GM18873 (cell line): ENCODE results near the gene OR10H3.
"Not testable (repeated sequence)": the region's sequence is repeated elsewhere in the genome, so short reads cannot be mapped to it uniquely, and the experiment has no call there.

Source experiments
- ATAC-seq: cut with Tn5 transposase; IDR thresholded peaks from one replicate; pipeline ENCODE4 v1.9.1; 2021; ENCODE audit warnings: mild to moderate bottlenecking, moderate library complexity, moderate number of reproducible peaks; ENCODE audit not compliant: unreplicated experiment, low FRiP score

Gene OR10H3

DNA sequence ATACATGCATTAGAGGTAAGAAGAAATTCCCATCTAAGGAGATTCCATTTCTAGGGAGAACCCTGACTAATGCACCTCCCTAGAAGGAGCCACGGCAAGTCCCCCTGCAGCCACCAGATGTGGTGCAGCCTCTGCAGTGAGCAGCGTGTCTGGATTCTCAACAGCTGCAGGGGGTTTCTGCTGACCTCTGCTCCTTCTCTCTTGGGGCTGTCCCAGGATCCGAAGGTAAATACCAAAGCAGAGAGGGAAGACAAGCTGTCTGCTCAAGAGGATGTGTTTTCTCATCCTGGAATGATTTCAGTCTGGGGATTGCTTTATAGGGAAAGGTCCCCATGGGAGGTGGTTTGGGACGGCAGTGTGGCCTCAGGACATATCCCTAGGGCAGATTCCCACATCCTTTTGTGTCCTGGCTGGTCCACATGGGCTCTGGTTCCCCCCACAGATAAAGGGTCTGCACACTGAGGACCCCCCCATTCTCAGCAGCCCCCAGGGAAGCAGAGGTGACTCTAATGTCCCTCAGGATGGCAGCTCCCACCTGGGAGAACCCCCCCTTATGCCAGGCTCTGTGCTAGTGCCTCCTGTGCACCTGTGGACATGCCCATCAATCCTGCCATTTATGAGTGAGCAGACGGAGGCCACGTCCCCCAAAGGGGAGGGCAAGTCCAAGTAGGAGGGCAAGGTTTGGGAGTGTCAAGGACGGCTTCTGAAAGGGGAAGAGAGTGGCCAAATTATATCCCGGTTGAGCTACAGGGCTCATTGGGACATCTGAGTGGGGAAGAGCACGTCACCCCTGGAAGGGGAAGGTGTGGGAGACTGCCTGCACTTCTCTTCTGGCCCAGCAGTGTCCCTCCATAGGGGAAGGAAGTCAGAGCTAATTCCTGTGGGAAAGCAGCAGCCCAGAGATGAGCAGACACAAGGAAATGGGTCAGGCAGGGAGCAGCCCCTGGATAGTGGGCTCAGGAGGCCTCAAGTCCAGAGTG, 39.5 kb downstream of the OR10H3 start:
- no peak for ATAC-seq

DNA sequence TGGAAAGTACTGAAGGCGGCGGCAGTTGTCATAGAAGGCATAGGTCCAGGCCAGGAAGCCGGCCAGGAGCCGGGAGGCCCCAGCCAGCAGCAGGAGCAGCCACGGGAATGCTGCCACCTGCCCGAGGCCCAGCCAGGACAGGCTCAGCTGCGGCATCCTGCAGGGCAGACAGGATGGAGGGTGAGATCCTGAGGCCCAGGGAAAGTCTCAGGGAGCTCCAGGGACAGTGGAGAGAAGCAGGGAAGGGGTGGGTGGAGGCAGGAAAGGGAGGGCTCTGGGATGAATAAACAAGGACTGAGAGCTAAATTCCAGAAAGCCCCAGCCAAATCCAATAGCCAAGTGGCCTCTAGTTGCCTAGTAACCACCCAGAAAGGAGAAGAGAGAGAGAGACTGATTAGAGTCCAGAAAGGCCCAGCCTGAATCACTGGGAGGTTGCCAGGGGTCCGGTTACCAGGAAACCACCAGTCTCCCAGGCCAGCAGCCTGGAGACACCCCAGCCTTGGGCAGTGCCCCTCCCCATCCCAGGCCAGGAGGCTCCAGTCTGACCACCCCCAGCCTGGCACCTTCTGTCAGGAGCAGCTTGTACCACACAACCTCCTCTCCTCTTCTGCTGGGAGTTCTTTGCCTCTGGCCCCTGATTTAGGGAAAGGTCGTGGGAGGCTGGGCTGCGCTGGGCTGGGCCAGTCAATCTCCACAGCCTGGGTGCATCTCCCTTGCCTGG, 42.1 kb downstream of the OR10H3 start:
- no peak for ATAC-seq

DNA sequence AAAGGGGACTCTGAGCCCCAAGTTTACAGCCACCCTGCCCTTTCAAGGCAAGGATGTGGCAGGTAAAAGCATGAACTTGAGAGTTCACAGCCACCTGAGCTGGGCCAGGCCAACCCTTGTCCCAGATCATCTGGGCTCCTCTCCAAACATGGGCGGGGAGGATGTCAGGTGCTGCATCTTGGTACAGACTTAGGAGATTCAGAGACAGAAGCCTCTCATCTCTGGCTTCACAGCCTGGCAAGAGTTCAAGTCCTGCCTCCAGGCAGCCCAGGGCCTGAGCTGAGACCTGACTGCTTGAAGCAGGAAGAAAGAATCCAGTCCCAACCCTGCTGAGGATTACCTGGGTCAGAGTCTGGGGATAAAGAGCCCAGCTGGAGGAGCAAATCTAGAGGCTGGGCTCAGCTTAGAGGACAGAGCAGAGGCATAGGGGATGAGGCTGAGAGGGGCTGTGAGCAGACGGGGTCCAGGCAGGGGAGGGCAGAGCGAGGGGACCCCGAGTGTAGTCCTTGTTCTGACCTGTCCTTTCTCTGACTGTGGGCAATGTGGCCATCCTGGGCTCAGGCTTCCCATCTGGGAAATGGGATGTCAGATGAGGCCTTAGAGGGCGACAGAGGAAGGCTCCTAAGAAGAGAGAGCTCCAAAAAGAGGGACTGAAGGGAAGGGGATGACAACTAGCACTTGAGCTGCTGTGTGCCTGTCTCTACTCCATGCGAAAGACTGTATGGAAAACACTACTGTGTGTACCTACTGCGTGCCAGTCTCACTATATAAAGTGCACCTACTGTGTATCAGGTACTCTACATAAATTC, 43.0 kb downstream of the OR10H3 start:
- no peak for ATAC-seq

DNA sequence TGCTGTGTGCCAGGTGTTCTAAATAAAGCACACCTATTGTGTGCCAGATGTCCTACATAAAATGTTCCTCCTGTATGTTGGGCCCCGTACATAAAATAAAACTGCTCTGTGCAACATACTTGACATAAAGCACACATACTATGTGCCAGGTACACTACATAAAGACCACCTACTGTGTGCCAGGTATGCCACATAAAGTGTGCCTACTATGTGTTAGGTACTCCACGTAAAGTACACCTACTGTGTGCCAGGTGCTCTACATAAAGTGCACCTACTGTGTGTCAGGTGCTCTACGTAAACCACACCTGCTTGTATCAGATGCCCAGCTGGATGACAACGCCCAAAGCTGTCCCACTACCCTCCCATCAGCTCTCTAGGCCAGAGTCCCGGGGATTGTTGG, 43.9 kb downstream of the OR10H3 start:
- ATAC-seq: no peak

DNA sequence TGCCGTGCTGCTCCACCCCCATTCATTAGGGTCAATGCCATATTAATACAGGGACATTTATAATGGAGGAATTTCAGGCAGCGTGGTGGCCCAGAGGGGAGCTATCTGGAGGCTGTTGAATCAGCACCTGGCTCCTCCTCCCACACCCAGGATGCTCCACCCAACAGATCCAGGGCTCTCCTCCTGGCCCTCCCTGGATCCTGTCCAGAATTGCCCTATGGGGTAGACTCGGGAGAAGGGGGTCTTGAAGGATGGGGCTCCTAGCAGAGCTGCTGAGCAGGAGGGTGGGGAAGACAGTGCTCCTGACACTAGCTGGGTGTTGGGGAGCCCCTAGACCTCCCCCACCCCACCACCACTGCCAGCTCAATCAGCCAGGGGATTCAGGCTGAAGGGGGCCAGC, 44.4 kb downstream of the OR10H3 start:
- ATAC-seq: no peak

DNA sequence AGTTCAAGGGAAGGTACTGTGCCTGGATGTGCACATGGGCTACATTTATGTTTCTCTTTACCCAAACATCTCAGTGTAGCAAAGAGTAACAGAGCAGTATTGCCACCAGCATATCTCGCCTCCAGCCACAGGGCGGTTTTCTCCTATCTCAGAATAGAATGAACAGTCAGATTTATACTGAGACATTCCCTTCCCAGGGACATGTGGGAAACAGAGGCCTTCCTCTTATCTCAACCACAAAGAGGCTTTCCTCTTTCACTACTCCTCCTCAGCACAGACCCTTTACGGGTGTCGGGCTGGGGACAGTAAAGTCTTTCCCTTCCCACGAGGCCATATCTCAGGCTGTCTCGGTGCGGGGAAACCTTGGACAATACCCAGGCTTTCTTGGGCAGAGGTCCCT, 45.1 kb downstream of the OR10H3 start:
- ATAC-seq: not testable (repeated sequence)

DNA sequence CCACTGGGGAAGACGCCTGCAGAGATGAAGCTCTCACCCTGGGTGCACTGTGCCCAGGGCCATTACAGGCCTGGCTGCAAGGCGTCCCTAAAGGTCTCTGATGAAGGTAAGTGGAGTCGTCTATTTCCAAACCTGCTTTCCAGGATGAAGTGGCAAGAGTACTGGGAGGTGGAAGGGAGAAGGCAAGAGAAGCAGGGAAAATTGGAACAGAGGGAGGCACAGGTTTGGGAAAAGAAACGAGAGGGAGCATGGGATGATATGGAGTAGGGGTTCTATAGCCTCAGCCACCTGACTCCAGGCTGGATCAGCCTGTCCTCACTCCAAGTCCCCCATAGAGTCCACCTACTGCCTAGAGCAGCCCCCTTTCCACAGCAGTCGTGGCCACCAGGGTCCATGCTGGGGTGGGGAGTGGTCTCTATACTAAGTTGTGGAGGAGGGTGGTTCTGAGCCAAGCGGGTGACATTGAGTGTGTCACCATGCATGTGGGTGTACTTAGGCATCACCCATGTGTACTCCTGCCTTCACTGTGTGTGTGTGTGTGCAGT, 49.9 kb downstream of the OR10H3 start, which contains the start of gene OR10H5:
Gene OR10H5 (plus strand): TSS at position 51 of the 545 bp plus-strand sequence. CDS start 6,388 bp downstream, outside the sequence.
- ATAC-seq: no peak

DNA sequence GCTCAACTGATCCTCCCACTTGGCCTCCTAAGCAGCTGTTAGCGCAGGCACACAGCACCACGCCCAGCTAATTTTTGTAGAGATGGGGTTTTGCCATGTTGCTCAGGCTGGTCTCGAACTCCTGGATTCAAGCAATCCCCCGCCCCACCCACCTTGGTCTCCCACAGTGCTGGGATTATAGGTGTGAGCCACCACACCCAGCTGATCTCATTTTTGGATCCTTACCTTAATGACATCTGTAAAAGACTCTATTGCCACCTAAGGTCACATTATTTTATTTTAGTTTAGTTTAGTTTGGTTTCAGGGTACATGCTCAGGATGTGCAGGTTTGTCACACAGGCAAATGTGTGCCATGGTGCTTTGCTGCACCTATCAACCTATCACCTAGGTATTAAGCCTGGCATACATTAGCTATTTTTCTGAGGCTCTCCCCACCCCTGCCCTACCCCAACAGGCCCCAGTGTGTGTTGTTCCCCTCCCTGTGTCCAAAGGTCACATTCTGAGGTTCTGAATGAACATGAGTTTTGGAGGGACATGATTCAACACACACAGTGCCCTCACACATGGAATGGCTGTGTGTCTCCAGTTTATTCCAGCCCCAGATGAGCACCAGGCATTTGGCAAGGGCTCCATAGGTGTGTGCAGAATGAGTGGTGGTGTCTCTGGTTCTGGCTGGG, 50.9 kb downstream of the OR10H3 start:
- ATAC-seq: no peak

DNA sequence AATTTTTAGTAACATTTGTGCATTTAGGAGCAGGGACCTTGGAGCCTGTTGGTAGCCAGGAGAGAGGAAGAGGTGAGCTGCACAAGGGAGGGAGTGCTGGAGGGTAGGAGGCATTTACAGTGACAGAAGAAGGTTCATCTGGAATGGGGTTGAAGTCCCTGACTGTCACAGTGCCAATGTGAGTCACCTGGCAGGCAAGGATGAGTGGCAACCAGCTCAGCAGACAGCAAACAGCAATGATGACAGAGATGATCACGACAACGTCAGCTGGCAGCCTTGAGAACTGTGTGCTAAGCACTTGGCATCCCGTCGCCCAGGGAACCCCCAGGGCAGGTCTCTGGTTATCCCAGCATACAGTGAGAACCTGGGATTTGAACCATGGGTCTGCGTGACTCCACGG, 52.3 kb downstream of the OR10H3 start:
- no peak for ATAC-seq
